HG03469 (cell line): ENCODE measurements around the gene KRTAP4-6.
"Not testable (repeated sequence)": the region's sequence is repeated elsewhere in the genome, so short reads cannot be mapped to it uniquely, and the experiment has no call there.

Source experiments
- ATAC-seq: cut with Tn5 transposase; IDR thresholded peaks from one replicate; pipeline ENCODE4 v1.9.1; 2021; ENCODE audit warnings: mild to moderate bottlenecking, moderate library complexity, moderate number of reproducible peaks; ENCODE audit not compliant: unreplicated experiment

The KRTAP4-6 gene

GRCh38 chr17:41107941-41108450 lies 32.3 kb downstream of the KRTAP4-6 start:
- no peak for ATAC-seq

DNA sequence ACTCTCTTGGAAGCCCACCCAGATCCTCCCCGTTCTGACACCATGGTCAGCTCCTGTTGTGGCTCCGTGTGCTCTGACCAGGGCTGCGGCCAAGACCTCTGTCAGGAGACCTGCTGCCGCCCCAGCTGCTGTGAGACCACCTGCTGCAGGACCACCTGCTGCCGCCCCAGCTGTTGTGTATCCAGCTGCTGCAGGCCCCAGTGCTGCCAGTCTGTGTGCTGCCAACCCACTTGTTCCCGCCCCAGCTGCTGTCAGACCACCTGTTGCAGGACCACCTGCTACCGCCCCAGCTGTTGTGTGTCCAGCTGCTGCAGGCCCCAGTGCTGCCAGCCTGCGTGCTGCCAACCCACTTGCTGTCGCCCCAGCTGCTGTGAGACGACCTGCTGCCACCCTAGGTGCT lies 35.0 kb downstream of the KRTAP4-6 start, which contains the start of gene KRTAP4-9:
TSS of gene KRTAP4-9 (plus strand) at position 43 of the 400 bp plus-strand sequence. CDS start at position 43, 0 bp downstream.
- not testable (repeated sequence) for ATAC-seq

DNA sequence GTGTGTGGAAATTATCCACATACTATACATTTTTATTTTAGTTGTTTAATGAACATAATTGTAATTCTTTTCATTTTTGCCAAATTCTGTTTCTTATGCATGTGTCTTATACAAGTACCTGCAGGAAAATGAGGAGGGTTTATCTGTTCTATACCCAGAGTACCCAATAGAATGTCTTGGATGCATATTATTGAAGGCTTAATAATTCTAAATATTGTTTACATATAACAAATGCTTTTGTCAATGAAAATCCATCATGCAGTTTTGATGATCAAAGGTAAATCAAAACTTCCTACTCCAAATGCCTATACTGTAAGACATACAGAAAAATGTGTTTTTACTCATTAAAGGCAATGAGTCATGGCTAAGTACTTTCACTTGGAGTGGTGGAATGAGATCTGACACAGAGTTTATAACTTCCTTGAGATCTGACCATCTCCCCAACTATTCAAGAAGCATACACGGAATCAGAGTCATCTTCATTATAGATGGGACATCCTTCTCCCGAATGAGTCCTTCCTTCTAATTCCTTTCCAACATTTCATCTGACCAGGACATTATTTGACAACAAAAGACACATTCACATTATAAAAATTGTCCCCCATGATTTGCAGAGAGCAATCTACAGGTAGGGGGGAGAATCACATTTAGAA lies 35.8 kb downstream of the KRTAP4-6 start:
- not testable (repeated sequence) for ATAC-seq

DNA sequence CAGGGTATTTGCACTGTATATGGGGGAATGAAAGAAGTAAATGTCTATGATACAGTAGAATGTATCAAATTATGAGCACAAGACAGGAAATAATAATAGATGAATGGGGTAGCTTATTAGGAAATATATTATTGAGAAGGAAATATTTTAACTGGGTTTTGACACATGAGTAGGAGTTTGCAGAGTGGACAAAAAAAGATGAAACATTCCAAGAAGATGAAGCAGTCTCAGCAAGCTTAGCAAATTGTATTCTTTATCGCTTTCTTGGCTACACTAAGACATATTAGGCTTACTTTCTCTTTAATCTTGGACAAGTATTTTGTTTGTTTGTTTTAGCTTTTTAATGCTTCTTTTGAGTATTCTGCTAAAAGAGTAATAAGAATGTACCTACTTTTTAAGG lies 36.4 kb downstream of the KRTAP4-6 start:
- ATAC-seq, result no peak

GRCh38 chr17:41101586-41102259 lies 38.6 kb downstream of the KRTAP4-6 start, which contains the start of gene KRTAP4-16:
KRTAP4-16 (minus strand) TSS chr17:41102209; CDS start chr17:41102209, 0 bp downstream.
- no peak for ATAC-seq

DNA sequence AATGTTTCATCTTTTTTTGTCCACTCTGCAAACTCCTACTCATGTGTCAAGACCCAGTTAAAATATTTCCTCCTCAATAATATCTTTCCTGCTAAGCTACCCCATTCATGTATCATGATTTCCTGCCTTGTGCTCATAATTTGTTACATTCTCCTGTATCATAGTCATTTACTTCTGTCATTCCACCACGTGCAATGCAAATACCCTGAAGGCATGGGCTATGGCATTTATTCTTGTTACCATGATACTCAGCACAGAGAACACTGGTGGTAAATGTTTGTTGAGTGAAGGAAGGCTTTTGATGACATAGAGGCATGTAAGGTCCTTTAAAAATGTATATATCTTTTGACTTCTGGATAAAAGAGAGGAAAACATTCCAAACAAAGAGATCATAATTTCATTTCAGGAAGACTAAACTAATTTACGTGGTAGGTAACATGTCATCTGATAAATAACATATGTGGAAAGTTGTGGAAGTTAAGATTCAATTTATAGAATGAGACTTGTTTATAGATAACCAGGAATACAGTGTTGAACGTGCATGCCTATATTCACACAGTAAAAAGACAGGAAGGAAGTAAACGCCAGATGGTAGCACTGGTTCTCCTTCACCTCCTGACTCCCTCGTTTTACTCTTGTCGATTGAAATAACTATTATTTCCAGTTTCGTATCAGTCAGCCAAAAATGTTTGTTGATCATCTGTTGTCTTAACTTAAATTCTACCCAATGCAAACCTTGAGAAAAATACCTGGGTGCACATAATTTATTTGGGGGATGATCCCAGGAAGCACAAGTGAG lies 40.5 kb downstream of the KRTAP4-6 start:
- ATAC-seq, result not testable (repeated sequence)

GRCh38 chr17:41098481-41098880 lies 41.9 kb downstream of the KRTAP4-6 start:
- no peak for ATAC-seq

- no peak for ATAC-seq
These were observed 42.3 kb downstream of the KRTAP4-6 start, which contains the start of gene KRTAP4-8 for GRCh38 chr17:41098042-41098441. KRTAP4-8 (minus strand) TSS chr17:41098142; CDS start chr17:41098084, 58 bp downstream.

GRCh38 chr17:41096055-41096454 lies 44.3 kb downstream of the KRTAP4-6 start:
- ATAC-seq, result no peak
